Stimulated activated CD4-positive, alpha-beta T cell treated with anti-CD3 and anti-CD28 coated beads, Interleukin-12 subunit alpha, Interleukin-12 subunit beta, amount 100 ng/mL, for 4 hours (primary cell): ENCODE data around the gene SBF1.
"Not testable (repeated sequence)": the region's sequence is repeated elsewhere in the genome, so short reads cannot be mapped to it uniquely, and the experiment has no call there.

ENCODE experiments used
- DNase-seq: peaks from one replicate; pipeline ENCODE4 v3.0.0-alpha.2; 2020

The SBF1 gene

GRCh38 chr22:50443801-50444625 lies 30.8 kb downstream of the SBF1 start:
- no peak for DNase-seq

- DNase-seq, result no peak
Measured at GRCh38 chr22:50443197-50443596, 31.6 kb downstream of the SBF1 start.

GRCh38 chr22:50441428-50441993 lies 33.3 kb downstream of the SBF1 start:
- no peak for DNase-seq

- DNase-seq, result no peak
Measured at GRCh38 chr22:50440544-50441249, 34.1 kb downstream of the SBF1 start.

GRCh38 chr22:50439871-50440331 lies 34.9 kb downstream of the SBF1 start:
- DNase-seq, result no peak

GRCh38 chr22:50439314-50439870 lies 35.4 kb downstream of the SBF1 start:
- DNase-seq, result no peak

GRCh38 chr22:50438305-50439275 lies 36.2 kb downstream of the SBF1 start:
- DNase-seq, result no peak

GRCh38 chr22:50437511-50438304 lies 37.1 kb downstream of the SBF1 start:
- DNase-seq, result no peak

- no peak for DNase-seq
Measured at GRCh38 chr22:50436841-50437341, 37.9 kb downstream of the SBF1 start.

- DNase-seq, result no peak
Measured at GRCh38 chr22:50436015-50436830, 38.6 kb downstream of the SBF1 start.

- DNase-seq, result no peak
Measured at GRCh38 chr22:50435291-50436014, 39.4 kb downstream of the SBF1 start.

- no peak for DNase-seq
Measured at GRCh38 chr22:50434849-50435248, 40.0 kb downstream of the SBF1 start.

GRCh38 chr22:50432877-50433510 lies 41.8 kb downstream of the SBF1 start:
- DNase-seq, result not testable (repeated sequence)

- no peak for DNase-seq
Measured at GRCh38 chr22:50432131-50432876, 42.5 kb downstream of the SBF1 start.

- DNase-seq, result no peak
Measured at GRCh38 chr22:50425179-50425916, 49.5 kb downstream of the SBF1 start.

GRCh38 chr22:50423956-50424355 lies 50.9 kb downstream of the SBF1 start:
- DNase-seq, result no peak
